Natural killer cell (primary cell): Measurements from ENCODE around the gene NEGR1. TPM values are rescaled to one million over a fixed set of nuclear protein-coding genes. Genes with fewer than 3 reads are reported as not detected.

ENCODE experiments used
- ATAC-seq, 3 donors: fragments of 150-1000 bp in 2 of 3; fragments of 200-7000 bp in 1 of 3; cut with Tn5 transposase; 1 replicate in 1 of 3; 2 replicates in 2 of 3; pipeline ENCODE4 v1.10.0; 2021; ENCODE audit warnings: mild to moderate bottlenecking in 2 of 3, moderate library complexity in 2 of 3
- DNase-seq, 2 donors: peaks; one replicate each; pipeline versions ENCODE4 v3.0.0 to v3.0.0-alpha.2; 2013 to 2021; ENCODE audit warnings: mixed read lengths in 1 of 2
- H3K27ac ChIP-seq: one replicate; pipeline ENCODE4 v1.5.1; 2013; ENCODE audit warnings: mild to moderate bottlenecking, low read length
- H3K27me3 ChIP-seq: one replicate; pipeline ENCODE4 v1.6.1; 2013; ENCODE audit warnings: low read length; ENCODE audit not compliant: control insufficient read depth, insufficient read depth
- H3K36me3 ChIP-seq: one replicate; pipeline ENCODE4 v1.6.1; 2013; ENCODE audit warnings: low read length; ENCODE audit not compliant: control insufficient read depth, insufficient read depth
- H3K4me1 ChIP-seq: one replicate; pipeline ENCODE4 v1.6.1; 2013; ENCODE audit warnings: low read length; ENCODE audit not compliant: control insufficient read depth, insufficient read depth
- H3K4me3 ChIP-seq: one replicate; pipeline ENCODE4 v1.5.1; 2013; ENCODE audit warnings: low read length
- H3K9me3 ChIP-seq: one replicate; pipeline ENCODE4 v1.6.1; 2013; ENCODE audit warnings: low read length; ENCODE audit not compliant: control insufficient read depth, insufficient read depth
- H3K27ac Mint-ChIP-seq, 2 donors: one replicate each; pipeline ENCODE4 v1.8.0; 2022; ENCODE audit warnings: mild to moderate bottlenecking in 2 of 2, mixed read lengths in 2 of 2, moderate library complexity in 1 of 2
- H3K27me3 Mint-ChIP-seq, 2 donors: one replicate each; pipeline ENCODE4 v1.8.0; 2022; ENCODE audit warnings: low read depth in 2 of 2, mixed read lengths in 2 of 2
- H3K36me3 Mint-ChIP-seq: one replicate; pipeline ENCODE4 v1.8.0; 2022; ENCODE audit warnings: mixed read lengths
- H3K4me1 Mint-ChIP-seq, 2 donors: one replicate each; pipeline ENCODE4 v1.8.0; 2022; ENCODE audit warnings: mixed read lengths in 2 of 2
- H3K4me3 Mint-ChIP-seq: one replicate; pipeline ENCODE4 v1.8.0; 2022; ENCODE audit warnings: mild to moderate bottlenecking, moderate library complexity, mixed read lengths
- H3K9me3 Mint-ChIP-seq, 2 donors: one replicate each; pipeline ENCODE4 v1.8.0; 2022; ENCODE audit warnings: mixed read lengths in 2 of 2
- WGBS: methylation state at CpG from one replicate; pipeline ENCODE4 v1.1.7; 2013; ENCODE audit warnings: missing lambda C conversion rate; ENCODE audit not compliant: insufficient coverage; 5-methylcytosine and 5-hydroxymethylcytosine counted together
- intact Hi-C: fragments of 100-400 bp; cut with micrococcal nuclease; formaldehyde crosslinking; loops from one replicate; pipeline ENCODE4 v1.14.2; 2022
- total RNA-seq, 4 donors: library from RNA; stranded (reverse); fragments of 120-200 nt in 1 of 4; gene quantifications; one replicate each; pipeline versions ENCODE4 v1.2.3 to v1.2.4, GENCODE V29; 2013 to 2022
- TF ChIP-seq, protein P1 (sequence below): fragments of 200-600 bp; IDR thresholded peaks from one replicate; pipeline ENCODE4 v1.8.0; 2022; ENCODE audit warnings: antibody characterized with exemption

The NEGR1 gene
- total RNA-seq, 3 donors from 2014 or later (not counting 1 experiment from before 2014, with no cell fraction given), result 0.55 to 1.3 TPM; not detected in 1

DNA sequence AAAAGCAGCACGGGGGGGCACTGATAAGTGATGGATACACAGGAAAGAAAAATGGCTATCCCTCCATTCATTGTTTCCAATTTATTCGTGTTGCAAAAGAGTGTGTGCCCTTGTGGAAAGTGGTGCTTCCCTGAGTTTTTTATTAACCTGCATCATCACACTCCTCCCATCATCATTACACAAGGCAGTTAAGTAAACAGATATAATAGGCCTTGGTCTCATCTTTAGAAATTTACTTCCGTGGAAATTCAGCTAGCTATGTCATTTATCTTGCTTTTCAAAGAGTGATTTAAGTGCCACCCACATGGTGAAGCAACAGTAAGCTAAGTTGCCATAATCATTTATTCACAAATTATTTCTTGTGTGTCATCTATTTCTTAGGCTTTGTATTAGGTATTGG is 473.3 kb downstream of the NEGR1 start:
- no peaks in the 10 kb centered on the region for H3K36me3 Mint-ChIP-seq
- H3K4me1 Mint-ChIP-seq, result no peaks in the 10 kb centered on the region
- ATAC-seq (no peak), DNase-seq (no peak)
- Histone ChIP-seq H3K27me3 (no peaks in the 10 kb centered on the region), H3K36me3 (no peaks in the 10 kb centered on the region), H3K4me1 (no peaks in the 10 kb centered on the region), H3K27ac (no peak overlapping the region), H3K4me3 (no peak overlapping the region), H3K9me3 (no peaks in the 10 kb centered on the region)
- 79% methylated on average over 2 of the region's 3 CpGs for WGBS
- TF ChIP-seq, protein P1, sequence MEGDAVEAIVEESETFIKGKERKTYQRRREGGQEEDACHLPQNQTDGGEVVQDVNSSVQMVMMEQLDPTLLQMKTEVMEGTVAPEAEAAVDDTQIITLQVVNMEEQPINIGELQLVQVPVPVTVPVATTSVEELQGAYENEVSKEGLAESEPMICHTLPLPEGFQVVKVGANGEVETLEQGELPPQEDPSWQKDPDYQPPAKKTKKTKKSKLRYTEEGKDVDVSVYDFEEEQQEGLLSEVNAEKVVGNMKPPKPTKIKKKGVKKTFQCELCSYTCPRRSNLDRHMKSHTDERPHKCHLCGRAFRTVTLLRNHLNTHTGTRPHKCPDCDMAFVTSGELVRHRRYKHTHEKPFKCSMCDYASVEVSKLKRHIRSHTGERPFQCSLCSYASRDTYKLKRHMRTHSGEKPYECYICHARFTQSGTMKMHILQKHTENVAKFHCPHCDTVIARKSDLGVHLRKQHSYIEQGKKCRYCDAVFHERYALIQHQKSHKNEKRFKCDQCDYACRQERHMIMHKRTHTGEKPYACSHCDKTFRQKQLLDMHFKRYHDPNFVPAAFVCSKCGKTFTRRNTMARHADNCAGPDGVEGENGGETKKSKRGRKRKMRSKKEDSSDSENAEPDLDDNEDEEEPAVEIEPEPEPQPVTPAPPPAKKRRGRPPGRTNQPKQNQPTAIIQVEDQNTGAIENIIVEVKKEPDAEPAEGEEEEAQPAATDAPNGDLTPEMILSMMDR, result no peak
- no peak overlapping the region for H3K4me3 Mint-ChIP-seq
- intact Hi-C loops, result no loop called here
- no peak overlapping the region for H3K27ac Mint-ChIP-seq
- peaks cover 4% of the 10 kb centered on the region in 2 donors for H3K9me3 Mint-ChIP-seq
- H3K27me3 Mint-ChIP-seq, result no peaks in the 10 kb centered on the region

DNA sequence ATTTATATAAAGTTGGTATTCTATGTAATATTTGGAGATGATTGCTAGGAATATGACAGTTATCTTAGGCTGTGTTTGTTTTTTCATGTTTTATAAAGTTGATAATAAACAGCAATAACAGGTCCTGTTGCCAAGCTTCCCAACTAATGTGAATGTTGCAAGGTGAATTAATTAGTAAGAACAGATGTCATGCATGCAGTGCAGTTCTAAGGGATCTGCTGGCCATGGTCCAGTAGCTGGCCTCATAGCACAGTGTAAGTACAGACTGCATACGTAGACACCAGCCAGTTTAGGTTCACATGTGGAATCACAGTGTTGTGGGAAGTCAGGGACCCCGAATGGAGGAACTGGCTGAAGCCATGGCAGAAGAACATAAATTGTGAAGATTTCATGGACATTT is 478.2 kb downstream of the NEGR1 start:
- intact Hi-C loops, result no loop called here
- 92% methylated on average over 1 of the region's 2 CpGs for WGBS

DNA sequence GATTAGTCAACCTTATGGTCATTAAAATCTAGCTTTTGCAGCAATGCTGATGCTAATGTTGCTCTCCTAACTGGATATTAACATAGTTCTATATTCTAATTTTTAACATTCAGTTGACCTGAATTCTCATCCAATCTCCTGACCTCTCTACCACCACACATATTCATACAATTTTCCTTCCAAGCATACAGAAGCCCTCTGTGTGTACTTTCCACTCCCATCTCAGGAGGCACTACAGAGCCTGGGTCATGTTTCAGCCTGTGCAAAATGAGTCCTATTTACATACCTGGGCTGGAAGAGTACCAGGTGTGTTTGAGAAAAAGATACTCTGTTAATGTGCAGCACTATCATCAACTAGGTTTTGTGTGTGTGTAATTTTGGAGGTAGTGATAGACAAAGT is 486.3 kb downstream of the NEGR1 start:
- intact Hi-C loops, result no loop called here
- Histone ChIP-seq H3K36me3 (no peaks in the 10 kb centered on the region), H3K9me3 (no peaks in the 10 kb centered on the region), H3K4me1 (no peaks in the 10 kb centered on the region), H3K4me3 (no peak overlapping the region), H3K27me3 (no peaks in the 10 kb centered on the region), H3K27ac (no peak overlapping the region)
- ATAC-seq (no peak), DNase-seq (no peak)
- Mint-ChIP-seq H3K4me1 (no peaks in the 10 kb centered on the region), H3K27ac (no peak overlapping the region), H3K9me3 (peaks cover 3 to 6% of the 10 kb centered on the region in 2 donors), H3K36me3 (no peaks in the 10 kb centered on the region), H3K4me3 (no peak overlapping the region), H3K27me3 (no peaks in the 10 kb centered on the region)
- TF ChIP-seq, protein P1, result no peak

More for the DNA sequence above, 478.2 kb downstream of the NEGR1 start:
- Histone ChIP-seq H3K27me3 (no peaks in the 10 kb centered on the region), H3K9me3 (peaks cover 3% of the 10 kb centered on the region), H3K27ac (no peak overlapping the region), H3K4me3 (no peak overlapping the region), H3K36me3 (no peaks in the 10 kb centered on the region), H3K4me1 (no peaks in the 10 kb centered on the region)
- no peaks in the 10 kb centered on the region for H3K4me1 Mint-ChIP-seq
- no peaks in the 10 kb centered on the region for H3K27me3 Mint-ChIP-seq
- TF ChIP-seq, protein P1, result no peak
- H3K4me3 Mint-ChIP-seq, result no peak overlapping the region
- H3K36me3 Mint-ChIP-seq, result no peaks in the 10 kb centered on the region
- H3K9me3 Mint-ChIP-seq, result peaks cover 0 to 3% of the 10 kb centered on the region in 2 donors
- H3K27ac Mint-ChIP-seq, result no peak overlapping the region
- DNase-seq (no peak), ATAC-seq (no peak)

DNA sequence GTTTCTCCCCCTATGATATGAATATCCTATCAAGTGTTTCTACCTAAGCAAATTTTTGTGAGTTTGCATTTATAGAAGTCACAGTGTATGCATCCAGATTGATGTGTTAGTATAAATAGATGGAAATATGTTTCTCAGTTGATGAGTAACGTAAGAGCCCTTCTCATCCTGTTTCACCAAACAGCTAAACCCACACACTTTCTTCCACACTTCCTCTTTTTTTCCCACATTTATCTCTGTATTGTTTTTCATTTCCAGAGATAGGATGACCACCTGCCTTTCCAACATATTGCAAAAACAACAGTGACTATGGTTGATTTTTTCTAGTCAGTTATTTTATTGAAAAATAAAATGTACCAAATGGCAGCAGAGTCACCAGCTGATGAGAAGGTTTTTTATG is 490.1 kb downstream of the NEGR1 start:
- H3K36me3 Mint-ChIP-seq, result peaks cover 8% of the 10 kb centered on the region

More for the DNA sequence above, 490.1 kb downstream of the NEGR1 start:
- TF ChIP-seq, protein P1, result no peak
- H3K27me3 ChIP-seq, result no peaks in the 10 kb centered on the region
- no CpG with 5 or more reads among the region's 1 CpG for WGBS
- no peak overlapping the region for H3K27ac Mint-ChIP-seq
- no peaks in the 10 kb centered on the region for H3K4me1 ChIP-seq
- no peak for ATAC-seq
- H3K9me3 Mint-ChIP-seq, result peaks cover 7 to 11% of the 10 kb centered on the region in 2 donors
- H3K27ac ChIP-seq, result no peak overlapping the region
- H3K4me3 ChIP-seq, result no peak overlapping the region
- H3K36me3 ChIP-seq, result no peaks in the 10 kb centered on the region
- no peak for DNase-seq
- no peaks in the 10 kb centered on the region for H3K9me3 ChIP-seq
- no peak overlapping the region for H3K4me3 Mint-ChIP-seq
- H3K27me3 Mint-ChIP-seq, result no peaks in the 10 kb centered on the region
- no peaks in the 10 kb centered on the region for H3K4me1 Mint-ChIP-seq
- intact Hi-C loops, result no loop called here
